Heart left ventricle (tissue), 16 donors: ENCODE results near the gene DNASE2B. TPM values are rescaled to one million over a fixed set of nuclear protein-coding genes. Genes with fewer than 3 reads are reported as not detected.

Source experiments
- ATAC-seq, 4 donors: fragments of 200-7000 bp; cut with Tn5 transposase; one replicate each; pipeline ENCODE4 v1.9.1; 2020 to 2022; ENCODE audit warnings: moderate library complexity in 4 of 4, mild to moderate bottlenecking in 3 of 4, moderate number of reproducible peaks in 1 of 4
- DNase-seq, 5 donors: peaks; one replicate each; pipeline ENCODE4 v3.0.0-alpha.2; 2020
- H3K27ac ChIP-seq, 12 donors: fragments of 200-600 bp; sonication (generic) in 4 of 12; one replicate each; pipeline versions ENCODE4 v1.5.0 to v1.8.0; 2016 to 2022; ENCODE audit warnings: mild to moderate bottlenecking in 2 of 12
- H3K27me3 ChIP-seq, 9 donors: fragments of 200-600 bp; sonication (generic) in 2 of 9; one replicate each; pipeline versions ENCODE4 v1.5.1 to v1.8.0; 2016 to 2022; ENCODE audit warnings: mild to moderate bottlenecking in 3 of 9
- H3K36me3 ChIP-seq, 9 donors: fragments of 200-600 bp; sonication (generic) in 2 of 9; one replicate each; pipeline versions ENCODE4 v1.5.0 to v1.8.0; 2018 to 2022; ENCODE audit warnings: mild to moderate bottlenecking in 2 of 9
- H3K4me1 ChIP-seq, 12 donors: fragments of 200-600 bp; sonication (generic) in 4 of 12; one replicate each; pipeline versions ENCODE4 v1.5.0 to v1.8.0; 2016 to 2022; ENCODE audit warnings: mild to moderate bottlenecking in 3 of 12
- H3K4me3 ChIP-seq, 12 donors: fragments of 200-600 bp; sonication (generic) in 4 of 12; one replicate each; pipeline versions ENCODE4 v1.5.0 to v1.8.0; 2017 to 2022; ENCODE audit warnings: mild to moderate bottlenecking in 9 of 12, moderate library complexity in 4 of 12
- H3K9me3 ChIP-seq, 12 donors: fragments of 200-600 bp; sonication (generic) in 4 of 12; one replicate each; pipeline versions ENCODE4 v1.5.0 to v1.8.0; 2016 to 2022; ENCODE audit warnings: mild to moderate bottlenecking in 1 of 12
- CTCF ChIP-seq, 12 donors: fragments of 200-600 bp; sonication (generic) in 4 of 12; IDR thresholded peaks; one replicate each; pipeline versions ENCODE4 v1.5.0 to v1.8.0; 2018 to 2022; ENCODE audit warnings: antibody characterized with exemption in 12 of 12, mild to moderate bottlenecking in 5 of 12
- POLR2A ChIP-seq, 2 donors: fragments of 450-650 bp; IDR thresholded peaks; one replicate each; pipeline ENCODE4 v1.6.1; 2017; ENCODE audit warnings: antibody characterized with exemption in 2 of 2, mild to moderate bottlenecking in 2 of 2, moderate library complexity in 2 of 2
- WGBS, 4 donors: extraction: QIAGEN DNeasy Blood & Tissue Kit in 2 of 4; methylation state at CpG; one replicate each; pipeline versions ENCODE4 v1.1.5 to v1.1.7; 2013 to 2018; 5-methylcytosine and 5-hydroxymethylcytosine counted together
- intact Hi-C, 10 donors: fragments of 100-400 bp; cut with DNase I; formaldehyde crosslinking; loops; one replicate each; pipeline versions ENCODE4 v1.11.1 to v1.14.2; 2022
- polyA plus RNA-seq, 2 donors: library from polyadenylated mRNA; stranded (reverse); fragments of 200-250 nt; gene quantifications; one replicate each; pipeline ENCODE4 v1.2.3, GENCODE V29; 2013
- total RNA-seq, 9 donors: library from RNA; depleted of rRNA in 2 of 9; stranded (reverse); fragments of >200 nt in 2 of 9; fragmentation: NEBNext Ultra II Directional in 3 of 9; extraction: Animal tissue kit (Norgen Biotek cat#: 25700) in 3 of 9; gene quantifications; one replicate each; pipeline versions ENCODE4 v1.1.0 to v1.2.4, GENCODE V29; 2016 to 2023
- donor health status: ischemic (EF 13 %, LVEDD 7.1; RV severe dilation, severe dysfunction).
- donor health status: healthy with polysubstance abuse.
- donor health status: DM: no; HTN: yes; CAD: no.
- donor health status: DM: no; HTN: no; CAD: no.
- donor health status: ischemic (EF 25% LVEDD 6.9; RV normal size, moderate dysfunction).
- donor health status: ischemic (EF 25% LVEDD 5.7; RV mildly dilated, moderate dysfunction).
- donor health status: healthy.
- donor health status: DM: yes; HTN: yes; CAD: no.
- donor health status: ischemic (EF 35%, LVEDD 5.7; RV mildly dilated, moderate dysfunction).
- donor health status: nonischemic (EF 11% LVEDD 7.7; RV severe dilation, severe dysfunction).
- donor health status: DM: yes; HTN: yes; CAD: no.
- donor health status: PGD.
- donor health status: ischemic (EF 29% LVEDD 5.4; RV normal size, mild dysfunction).
- donor health status: nonischemic (EF 23%, LVEDD 6.1; RV moderate dilation, normal function).

The DNASE2B gene
- total and polyA plus RNA-seq, 11 donors, result 0.06 to 0.53 TPM; not detected in 9

GRCh38 chr1:84368441-84368840 lies 29.8 kb upstream of the DNASE2B start:
- Histone ChIP-seq H3K27ac (no peak overlapping the region), H3K4me1 (peaks cover 0 to 12% (median 0%) of the 10 kb centered on the region in 12 donors), H3K36me3 (no peaks in the 10 kb centered on the region), H3K27me3 (no peaks in the 10 kb centered on the region), H3K4me3 (no peak overlapping the region), H3K9me3 (no peaks in the 10 kb centered on the region)
- ATAC-seq (no peak), DNase-seq (no peak)
- intact Hi-C loops, result no loop called here
- TF ChIP-seq CTCF (IDR thresholded peaks at IDR 0.05) (no peak), POLR2A (IDR thresholded peaks at IDR 0.05) (no peak)
- WGBS, 4 donors, result 89 to 93% (median 91%) methylated on average over 5 of the region's 5 CpGs

GRCh38 chr1:84370266-84370665 lies 28.0 kb upstream of the DNASE2B start:
- intact Hi-C loops, result no loop called here

GRCh38 chr1:84370831-84371394 lies 27.4 kb upstream of the DNASE2B start:
- no peak for DNase-seq
- 90 to 94% (median 92%) methylated on average over 4 of the region's 4 CpGs for WGBS, 4 donors
- ATAC-seq, result no peak
- peaks cover 0 to 22% (median 7%) of the 10 kb centered on the region in 12 donors for H3K4me1 ChIP-seq
- H3K27me3 ChIP-seq, result no peaks in the 10 kb centered on the region
- no peak for TF ChIP-seq CTCF (IDR thresholded peaks at IDR 0.05)
- no peak for TF ChIP-seq POLR2A (IDR thresholded peaks at IDR 0.05)
- H3K36me3 ChIP-seq, result no peaks in the 10 kb centered on the region
- H3K4me3 ChIP-seq, result no peak overlapping the region
- intact Hi-C loops, result no loop called here
- no peak overlapping the region for H3K27ac ChIP-seq
- no peaks in the 10 kb centered on the region for H3K9me3 ChIP-seq

More at GRCh38 chr1:84370266-84370665, 28.0 kb upstream of the DNASE2B start:
- Histone ChIP-seq H3K36me3 (no peaks in the 10 kb centered on the region), H3K27ac (no peak overlapping the region), H3K9me3 (no peaks in the 10 kb centered on the region), H3K4me1 (peaks cover 0 to 16% (median 6%) of the 10 kb centered on the region in 12 donors), H3K4me3 (no peak overlapping the region), H3K27me3 (no peaks in the 10 kb centered on the region)
- no peak for DNase-seq
- ATAC-seq, result no peak
- TF ChIP-seq POLR2A (IDR thresholded peaks at IDR 0.05), result no peak
- TF ChIP-seq CTCF (IDR thresholded peaks at IDR 0.05), result no peak
- WGBS, 4 donors, result 76 to 90% (median 86%) methylated on average over 1 of the region's 1 CpG

GRCh38 chr1:84373436-84374141 lies 24.7 kb upstream of the DNASE2B start:
- no peaks in the 10 kb centered on the region for H3K9me3 ChIP-seq
- WGBS, 4 donors, result 42 to 65% (median 46%) methylated on average over 2 of the region's 2 CpGs
- H3K4me1 ChIP-seq, result peaks cover 0 to 34% (median 5%) of the 10 kb centered on the region in 12 donors
- no peak overlapping the region for H3K4me3 ChIP-seq
- no peak for TF ChIP-seq CTCF (IDR thresholded peaks at IDR 0.05)
- no peak for TF ChIP-seq POLR2A (IDR thresholded peaks at IDR 0.05)
- intact Hi-C loops, result no loop called here
- no peaks in the 10 kb centered on the region for H3K36me3 ChIP-seq
- H3K27ac ChIP-seq, result no peak overlapping the region
- ATAC-seq (no peak), DNase-seq (no peak)
- no peaks in the 10 kb centered on the region for H3K27me3 ChIP-seq
